Measurements from ENCODE around the gene L2HGDH. TPM values are rescaled to one million over a fixed set of nuclear protein-coding genes. Genes with fewer than 3 reads are reported as not detected.

L2HGDH gene
- total RNA-seq, 6 experiments from 2014 or later, result 6.1 to 11.1 (median 6.9) TPM

DNA sequence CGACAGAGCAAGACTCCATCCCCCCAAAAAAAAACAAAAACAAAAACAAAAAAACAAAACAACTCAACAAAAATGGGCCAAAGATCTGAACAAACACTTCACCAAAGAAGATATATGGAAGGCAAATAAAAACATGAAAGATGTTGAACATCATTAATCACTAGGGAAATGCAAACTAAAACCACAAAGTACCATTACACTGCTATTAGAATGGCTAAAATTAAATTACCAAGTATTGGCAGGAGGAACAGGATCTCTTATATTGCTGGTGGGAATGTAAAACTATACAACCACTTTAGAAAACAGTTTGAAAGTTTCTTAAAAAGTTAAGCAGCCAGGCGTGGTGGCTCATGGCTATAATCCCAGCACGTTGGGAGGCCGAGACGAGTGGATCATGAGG is 93.5 kb downstream of the L2HGDH start:
- intact Hi-C loops (cut with DNase I), result no loop called here
- H3K4me1 ChIP-seq, result peaks cover 0 to 3% (median 0%) of the 10 kb centered on the region in 4 donors

DNA sequence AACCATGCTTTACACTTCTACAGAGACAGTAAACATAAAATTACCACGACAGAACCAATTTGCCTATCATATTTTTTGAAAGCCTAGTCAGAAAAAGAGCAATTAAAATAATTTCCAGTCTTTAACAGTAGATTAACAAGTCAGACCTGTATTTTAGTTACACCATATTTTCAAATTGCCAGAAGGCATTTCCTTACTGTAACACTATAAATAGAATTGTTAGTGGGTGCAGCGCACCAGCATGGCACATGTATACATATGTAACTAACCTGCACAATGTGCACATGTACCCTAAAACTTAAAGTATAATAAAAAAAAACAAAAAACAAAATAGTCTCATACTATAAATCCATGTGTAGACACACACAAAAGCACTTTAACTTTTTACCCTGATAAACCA is 96.6 kb downstream of the L2HGDH start:
- Histone ChIP-seq H3K36me3 (no peaks in the 10 kb centered on the region), H3K9me3 (no peaks in the 10 kb centered on the region), H3K4me1 (no peaks in the 10 kb centered on the region), H3K27me3 (no peaks in the 10 kb centered on the region), H3K4me3 (no peak overlapping the region), H3K27ac (no peak overlapping the region)
- DNase-seq (no peak), ATAC-seq (no peak)
- TF ChIP-seq, protein P1, sequence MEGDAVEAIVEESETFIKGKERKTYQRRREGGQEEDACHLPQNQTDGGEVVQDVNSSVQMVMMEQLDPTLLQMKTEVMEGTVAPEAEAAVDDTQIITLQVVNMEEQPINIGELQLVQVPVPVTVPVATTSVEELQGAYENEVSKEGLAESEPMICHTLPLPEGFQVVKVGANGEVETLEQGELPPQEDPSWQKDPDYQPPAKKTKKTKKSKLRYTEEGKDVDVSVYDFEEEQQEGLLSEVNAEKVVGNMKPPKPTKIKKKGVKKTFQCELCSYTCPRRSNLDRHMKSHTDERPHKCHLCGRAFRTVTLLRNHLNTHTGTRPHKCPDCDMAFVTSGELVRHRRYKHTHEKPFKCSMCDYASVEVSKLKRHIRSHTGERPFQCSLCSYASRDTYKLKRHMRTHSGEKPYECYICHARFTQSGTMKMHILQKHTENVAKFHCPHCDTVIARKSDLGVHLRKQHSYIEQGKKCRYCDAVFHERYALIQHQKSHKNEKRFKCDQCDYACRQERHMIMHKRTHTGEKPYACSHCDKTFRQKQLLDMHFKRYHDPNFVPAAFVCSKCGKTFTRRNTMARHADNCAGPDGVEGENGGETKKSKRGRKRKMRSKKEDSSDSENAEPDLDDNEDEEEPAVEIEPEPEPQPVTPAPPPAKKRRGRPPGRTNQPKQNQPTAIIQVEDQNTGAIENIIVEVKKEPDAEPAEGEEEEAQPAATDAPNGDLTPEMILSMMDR (IDR thresholded peaks at IDR 0.05), result no peak
- no peak for TF ChIP-seq POLR2A (IDR thresholded peaks at IDR 0.05)
- 83% methylated on average over 2 of the region's 2 CpGs for WGBS (ENCODE audit: insufficient coverage, low coverage, low lambda C conversion rate, missing lambda C conversion rate)
- intact Hi-C loops (cut with DNase I), result no loop called here

More for the DNA sequence above, 93.5 kb downstream of the L2HGDH start:
- WGBS (ENCODE audit: insufficient coverage, low coverage, low lambda C conversion rate, missing lambda C conversion rate), result 60% methylated on average over 1 of the region's 5 CpGs
- H3K27ac ChIP-seq, result no peak overlapping the region
- ATAC-seq (no peak), DNase-seq (no peak)
- no peaks in the 10 kb centered on the region for H3K36me3 ChIP-seq
- H3K4me3 ChIP-seq, result no peak overlapping the region
- no peaks in the 10 kb centered on the region for H3K9me3 ChIP-seq
- H3K27me3 ChIP-seq, result no peaks in the 10 kb centered on the region
- TF ChIP-seq POLR2A (IDR thresholded peaks at IDR 0.05), result no peak
- TF ChIP-seq, protein P1 (IDR thresholded peaks at IDR 0.05), result no peak

DNA sequence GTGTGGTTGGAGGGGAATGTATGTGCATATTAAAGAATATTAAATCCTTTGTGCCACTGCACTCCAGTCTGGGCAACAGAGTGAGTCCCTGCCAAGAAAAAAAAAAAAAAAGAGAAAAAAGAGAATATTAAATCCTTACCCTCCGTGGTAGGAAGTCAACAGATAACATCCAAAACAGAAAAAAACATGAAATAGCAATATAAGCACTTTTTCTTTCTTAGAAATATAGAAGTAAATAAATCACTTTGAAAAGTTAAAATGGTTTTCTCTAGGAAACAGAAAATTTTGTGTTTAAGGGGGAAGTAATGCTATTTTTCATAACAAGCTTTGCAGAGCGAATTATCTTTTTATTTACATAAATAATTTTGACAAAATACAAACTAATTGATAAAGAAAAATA is 98.2 kb downstream of the L2HGDH start:
- intact Hi-C loops (cut with DNase I), result no loop called here
- Histone ChIP-seq H3K9me3 (no peaks in the 10 kb centered on the region), H3K4me1 (no peaks in the 10 kb centered on the region), H3K27ac (no peak overlapping the region), H3K36me3 (no peaks in the 10 kb centered on the region), H3K4me3 (no peak overlapping the region), H3K27me3 (no peaks in the 10 kb centered on the region)
- WGBS (ENCODE audit: insufficient coverage, low coverage, low lambda C conversion rate, missing lambda C conversion rate), result 50% methylated on average over 2 of the region's 2 CpGs
- ATAC-seq (no peak), DNase-seq (no peak)
- TF ChIP-seq, protein P1 (IDR thresholded peaks at IDR 0.05), result no peak
- no peak for TF ChIP-seq POLR2A (IDR thresholded peaks at IDR 0.05)

DNA sequence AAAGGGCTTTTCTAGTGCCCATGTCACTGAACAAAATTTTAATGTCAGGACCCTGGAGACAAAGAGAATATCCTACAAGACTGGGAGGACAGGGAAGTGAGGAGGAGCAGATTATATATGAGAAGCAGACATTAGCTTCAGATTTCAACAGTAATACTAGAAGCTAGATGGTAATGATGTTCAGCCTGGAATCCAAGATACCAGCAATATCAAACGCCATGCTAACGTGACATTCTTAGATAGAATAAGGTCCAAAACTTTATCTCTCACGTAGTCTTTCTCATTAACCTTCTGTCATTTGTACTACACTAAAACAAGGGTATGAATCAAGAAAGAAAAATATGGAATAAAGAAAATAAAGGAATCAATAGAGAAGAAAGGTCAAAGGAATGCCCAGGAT is 99.3 kb downstream of the L2HGDH start:
- Histone ChIP-seq H3K9me3 (no peaks in the 10 kb centered on the region), H3K36me3 (no peaks in the 10 kb centered on the region), H3K4me3 (no peak overlapping the region), H3K27me3 (no peaks in the 10 kb centered on the region), H3K4me1 (no peaks in the 10 kb centered on the region), H3K27ac (no peak overlapping the region)
- WGBS (ENCODE audit: insufficient coverage, low coverage, low lambda C conversion rate, missing lambda C conversion rate), result 43% methylated on average over 3 of the region's 3 CpGs
- no peak for ATAC-seq
- intact Hi-C loops (cut with DNase I), result no loop called here
- TF ChIP-seq, protein P1 (IDR thresholded peaks at IDR 0.05), result no peak
- TF ChIP-seq POLR2A (IDR thresholded peaks at IDR 0.05), result no peak
- no peak for DNase-seq

DNA sequence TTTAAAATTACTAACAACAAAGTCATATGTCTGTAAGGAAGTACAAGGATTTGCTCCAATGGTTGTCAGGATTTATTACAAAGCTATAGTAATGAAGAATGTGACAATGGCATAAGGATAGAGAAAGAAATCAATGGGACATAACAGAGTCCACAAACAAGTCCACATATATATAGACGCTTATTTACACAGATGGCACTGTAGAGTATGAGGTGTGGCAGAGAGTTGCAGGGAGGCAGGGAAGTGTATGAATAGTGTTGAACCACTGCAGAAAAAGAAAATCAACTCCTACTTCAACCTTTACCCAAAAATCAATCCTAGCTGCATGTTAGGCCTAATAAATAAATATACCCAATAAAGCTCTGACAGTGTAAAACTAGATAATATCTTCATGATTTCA is 102.0 kb downstream of the L2HGDH start:
- H3K27ac ChIP-seq, result no peak overlapping the region
- H3K36me3 ChIP-seq, result no peaks in the 10 kb centered on the region
- DNase-seq (no peak), ATAC-seq (peak in 3 of 4 donors; percentile 20 to 52 (median 27))
- TF ChIP-seq POLR2A (IDR thresholded peaks at IDR 0.05), result no peak
- TF ChIP-seq, protein P1 (IDR thresholded peaks at IDR 0.05), result no peak
- intact Hi-C loops (cut with DNase I), result no loop called here
- no peaks in the 10 kb centered on the region for H3K27me3 ChIP-seq
- H3K4me1 ChIP-seq, result no peaks in the 10 kb centered on the region
- no peaks in the 10 kb centered on the region for H3K9me3 ChIP-seq
- no peak overlapping the region for H3K4me3 ChIP-seq
- WGBS (ENCODE audit: insufficient coverage, low coverage, low lambda C conversion rate, missing lambda C conversion rate), result 36% methylated on average over 1 of the region's 1 CpG
